GM20431 (cell line): ENCODE data around the gene CDKAL1.

ENCODE experiments used
- in situ Hi-C: fragments of 300-500 bp; cut with MseI, MboI; formaldehyde crosslinking; loops from one replicate; pipeline ENCODE4 v1.15.0; 2020; ENCODE audit warnings: low sequenced_read_pairs; ENCODE audit not compliant: unreplicated experiment

The CDKAL1 gene

GRCh38 chr6:20660534-20660933 lies 126.3 kb downstream of the CDKAL1 start:
- in situ Hi-C loops, result no loop called here

- in situ Hi-C loops, result no loop called here
Observed at GRCh38 chr6:20661721-20662120, 127.5 kb downstream of the CDKAL1 start.

GRCh38 chr6:20664250-20664649 lies 130.0 kb downstream of the CDKAL1 start:
- in situ Hi-C loops, result no loop called here

GRCh38 chr6:20665290-20665689 lies 131.0 kb downstream of the CDKAL1 start:
- in situ Hi-C loops, result no loop called here

- in situ Hi-C loops, result no loop called here
Observed at GRCh38 chr6:20669571-20670314, 135.5 kb downstream of the CDKAL1 start.

- in situ Hi-C loops, result no loop called here
Observed at GRCh38 chr6:20670750-20671149, 136.5 kb downstream of the CDKAL1 start.

GRCh38 chr6:20672038-20672437 lies 137.8 kb downstream of the CDKAL1 start:
- in situ Hi-C loops, result no loop called here

- in situ Hi-C loops, result no loop called here
Observed at GRCh38 chr6:20673458-20673857, 139.2 kb downstream of the CDKAL1 start.

GRCh38 chr6:20674664-20675063 lies 140.4 kb downstream of the CDKAL1 start:
- in situ Hi-C loops, result no loop called here

- in situ Hi-C loops, result no loop called here
Observed at GRCh38 chr6:20678831-20679352, 144.6 kb downstream of the CDKAL1 start.

- in situ Hi-C loops, result no loop called here
Observed at GRCh38 chr6:20680697-20681165, 146.5 kb downstream of the CDKAL1 start.

GRCh38 chr6:20681243-20681684 lies 147.0 kb downstream of the CDKAL1 start:
- in situ Hi-C loops, result no loop called here

- in situ Hi-C loops, result no loop called here
Observed at GRCh38 chr6:20684474-20684873, 150.2 kb downstream of the CDKAL1 start.

- in situ Hi-C loops, result no loop called here
Observed at GRCh38 chr6:20686142-20686541, 151.9 kb downstream of the CDKAL1 start.

- in situ Hi-C loops, result no loop called here
Observed at GRCh38 chr6:20687494-20687893, 153.2 kb downstream of the CDKAL1 start.

GRCh38 chr6:20688710-20689500 lies 154.6 kb downstream of the CDKAL1 start:
- in situ Hi-C loops, result no loop called here

- in situ Hi-C loops, result no loop called here
Observed at GRCh38 chr6:20691185-20691584, 156.9 kb downstream of the CDKAL1 start.

- in situ Hi-C loops, result no loop called here
Observed at GRCh38 chr6:20692023-20692422, 157.8 kb downstream of the CDKAL1 start.

GRCh38 chr6:20693466-20694063 lies 159.3 kb downstream of the CDKAL1 start:
- in situ Hi-C loops, result no loop called here

GRCh38 chr6:20696676-20697075 lies 162.4 kb downstream of the CDKAL1 start:
- in situ Hi-C loops, result no loop called here

- in situ Hi-C loops, result no loop called here
Observed at GRCh38 chr6:20698675-20699074, 164.4 kb downstream of the CDKAL1 start.
